ENCODE measurements around the gene BTLA.

Gene BTLA

GRCh38 chr3:112471596-112472325 lies 27.5 kb downstream of the BTLA start (continued):
- TF ChIP-seq IKZF3 (tag by site-specific recombination; IDR thresholded peaks at IDR 0.05): no peak
- TF ChIP-seq ZNF354C (tag by site-specific recombination; IDR thresholded peaks at IDR 0.05; ENCODE audit: borderline replicate concordance, low read depth): no peak
- no peak for TF ChIP-seq SP2 (tag by site-specific recombination; IDR thresholded peaks at IDR 0.05)
- TF ChIP-seq ZNF777 (tag by site-specific recombination; IDR thresholded peaks at IDR 0.05; ENCODE audit: borderline replicate concordance): no peak
- no peak for TF ChIP-seq ZNF585B (tag by site-specific recombination; IDR thresholded peaks at IDR 0.05)
- TF ChIP-seq SALL2 (tag by site-specific recombination; IDR thresholded peaks at IDR 0.05; ENCODE audit: borderline replicate concordance): no peak
- TF ChIP-seq ZNF350 (tag by site-specific recombination; IDR thresholded peaks at IDR 0.05): no peak
- TF ChIP-seq MYNN (tag by site-specific recombination; IDR thresholded peaks at IDR 0.05; ENCODE audit: borderline replicate concordance): no peak
- no peak for TF ChIP-seq ZNF132 (tag by site-specific recombination; IDR thresholded peaks at IDR 0.05; ENCODE audit: borderline replicate concordance)

GRCh38 chr3:112470788-112471187 lies 28.5 kb downstream of the BTLA start:
- no peak overlapping the region for H3K27ac ChIP-seq (ENCODE audit: extremely low read depth, low read depth, low read length)
- H3K4me1 ChIP-seq (ENCODE audit: control insufficient read depth, insufficient read depth, low read length): no peaks in the 10 kb centered on the region
- H3K9me3 ChIP-seq (ENCODE audit: control insufficient read depth, insufficient read depth, low read depth, low read length): no peaks in the 10 kb centered on the region
- ChIA-PET POLR2A (no interaction called here), CTCF (no interaction called here)
- TF ChIP-seq ZNF24 (tag by site-specific recombination; IDR thresholded peaks at IDR 0.05) (no peak), KLF1 (tag by site-specific recombination; IDR thresholded peaks at IDR 0.05) (no peak), PRDM10 (tag by site-specific recombination; IDR thresholded peaks at IDR 0.05) (no peak), ZNF157 (tag by site-specific recombination; IDR thresholded peaks at IDR 0.05) (no peak), ZNF561 (tag by site-specific recombination; IDR thresholded peaks at IDR 0.05; ENCODE audit: borderline replicate concordance) (no peak)
- no peak overlapping the region for H3K4me3 ChIP-seq (ENCODE audit: low read depth, low read length)
- no peaks in the 10 kb centered on the region for H3K36me3 ChIP-seq (ENCODE audit: control insufficient read depth in 2 of 2, insufficient read depth in 1 of 2, low read length in 2 of 2)

GRCh38 chr3:112469671-112470070 lies 29.6 kb downstream of the BTLA start:
- Histone ChIP-seq H3K4me3 (ENCODE audit: low read depth, low read length) (no peak overlapping the region), H3K4me1 (ENCODE audit: control insufficient read depth, insufficient read depth, low read length) (no peaks in the 10 kb centered on the region), H3K36me3 (ENCODE audit: control insufficient read depth in 2 of 2, insufficient read depth in 1 of 2, low read length in 2 of 2) (no peaks in the 10 kb centered on the region), H3K27ac (ENCODE audit: extremely low read depth, low read depth, low read length) (no peak overlapping the region), H3K9me3 (ENCODE audit: control insufficient read depth, insufficient read depth, low read depth, low read length) (no peaks in the 10 kb centered on the region)
- CTCF ChIA-PET: interaction anchor here (0.6 kb wide), 1 partner anchor 135 kb away, joined by 3 read pairs; no protein-coding TSS in a partner anchor
- POLR2A ChIA-PET: no interaction called here
- TF ChIP-seq ZNF175 (tag by site-specific recombination; IDR thresholded peaks at IDR 0.05) (no peak), SALL2 (tag by site-specific recombination; IDR thresholded peaks at IDR 0.05; ENCODE audit: borderline replicate concordance) (no peak), ZNF140 (tag by site-specific recombination; IDR thresholded peaks at IDR 0.05) (no peak)

- ChIA-PET CTCF (interaction anchor here (0.5 kb wide), 1 partner anchor 913 kb away, joined by 4 read pairs; no protein-coding TSS in a partner anchor), POLR2A (no interaction called here)
- Histone ChIP-seq H3K36me3 (ENCODE audit: control insufficient read depth in 2 of 2, insufficient read depth in 1 of 2, low read length in 2 of 2) (no peaks in the 10 kb centered on the region), H3K4me3 (ENCODE audit: low read depth, low read length) (no peak overlapping the region), H3K27ac (ENCODE audit: extremely low read depth, low read depth, low read length) (no peak overlapping the region), H3K9me3 (ENCODE audit: control insufficient read depth, insufficient read depth, low read depth, low read length) (no peaks in the 10 kb centered on the region), H3K4me1 (ENCODE audit: control insufficient read depth, insufficient read depth, low read length) (no peaks in the 10 kb centered on the region)
- TF ChIP-seq TRIM28 (IDR thresholded peaks at IDR 0.05; ENCODE audit: borderline replicate concordance, low read length): no peak
- TF ChIP-seq ZNF155 (tag by site-specific recombination; IDR thresholded peaks at IDR 0.05): no peak
- TF ChIP-seq HOXD13 (CRISPR knock-in tag; IDR thresholded peaks at IDR 0.05; ENCODE audit: borderline replicate concordance): no peak
- no peak for TF ChIP-seq ZBTB8A (tag by site-specific recombination; IDR thresholded peaks at IDR 0.05)
- TF ChIP-seq ZNF560 (tag by site-specific recombination; IDR thresholded peaks at IDR 0.05; ENCODE audit: borderline replicate concordance): no peak
- TF ChIP-seq ZNF777 (tag by site-specific recombination; IDR thresholded peaks at IDR 0.05; ENCODE audit: borderline replicate concordance): no peak
- TF ChIP-seq ZNF473 (tag by site-specific recombination; IDR thresholded peaks at IDR 0.05): no peak
- no peak for TF ChIP-seq TSHZ1 (tag by site-specific recombination; IDR thresholded peaks at IDR 0.05; ENCODE audit: borderline replicate concordance)
Measured at GRCh38 chr3:112467539-112467938, 31.7 kb downstream of the BTLA start.
